HCEC 1CT (cell line): ENCODE data around the gene PRR18.

Experiments used
- DNase-seq: peaks from one replicate; pipeline ENCODE4 v3.0.0-alpha.2; 2017

PRR18 gene

DNA sequence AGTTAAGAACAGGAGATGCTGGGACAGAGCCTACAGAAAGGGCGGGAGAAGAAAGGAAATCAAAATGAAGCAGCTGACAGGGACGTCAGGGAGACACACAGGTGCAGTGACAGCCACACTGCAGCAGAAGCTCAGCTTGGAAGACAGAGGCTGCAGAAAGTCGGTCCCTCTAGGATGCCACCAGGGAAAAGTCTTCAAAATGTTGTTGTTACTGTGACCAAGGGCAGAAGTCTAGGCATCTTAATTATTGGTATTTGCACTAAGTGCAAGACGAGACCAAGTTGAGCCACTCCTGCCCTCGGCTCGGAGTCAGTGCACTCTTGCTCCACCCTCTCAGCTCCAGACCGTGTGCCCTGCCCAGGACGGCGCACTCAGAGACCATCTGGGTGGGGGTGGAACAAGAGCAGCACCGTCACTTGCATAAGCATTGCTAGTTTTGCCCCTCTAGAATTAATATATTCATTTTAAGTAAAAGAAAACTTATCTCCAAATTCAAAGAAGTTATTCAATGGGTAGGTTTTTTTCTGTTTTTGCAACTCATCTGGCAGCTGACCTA, 2.6 kb downstream of the PRR18 start:
- DNase-seq = no peak

DNA sequence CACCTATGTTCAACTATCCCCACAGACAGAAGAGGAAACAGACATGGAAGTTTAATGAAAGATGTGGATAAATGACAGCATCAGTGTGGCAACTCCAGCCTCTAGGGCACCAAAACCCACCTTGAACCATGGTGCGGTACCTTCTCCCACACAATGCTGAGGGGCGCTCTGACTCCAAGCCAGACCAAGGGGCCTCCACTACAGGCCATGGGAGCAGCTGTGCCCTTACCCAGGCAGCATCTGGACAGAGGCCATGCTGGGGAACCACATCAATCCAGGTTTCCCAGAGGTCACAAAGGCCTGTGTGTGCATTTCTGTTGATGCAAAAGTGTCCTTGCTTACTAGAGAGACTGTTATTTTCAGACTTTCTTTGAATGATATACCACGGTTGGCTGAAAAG, 4.1 kb downstream of the PRR18 start:
- no peak for DNase-seq

DNA sequence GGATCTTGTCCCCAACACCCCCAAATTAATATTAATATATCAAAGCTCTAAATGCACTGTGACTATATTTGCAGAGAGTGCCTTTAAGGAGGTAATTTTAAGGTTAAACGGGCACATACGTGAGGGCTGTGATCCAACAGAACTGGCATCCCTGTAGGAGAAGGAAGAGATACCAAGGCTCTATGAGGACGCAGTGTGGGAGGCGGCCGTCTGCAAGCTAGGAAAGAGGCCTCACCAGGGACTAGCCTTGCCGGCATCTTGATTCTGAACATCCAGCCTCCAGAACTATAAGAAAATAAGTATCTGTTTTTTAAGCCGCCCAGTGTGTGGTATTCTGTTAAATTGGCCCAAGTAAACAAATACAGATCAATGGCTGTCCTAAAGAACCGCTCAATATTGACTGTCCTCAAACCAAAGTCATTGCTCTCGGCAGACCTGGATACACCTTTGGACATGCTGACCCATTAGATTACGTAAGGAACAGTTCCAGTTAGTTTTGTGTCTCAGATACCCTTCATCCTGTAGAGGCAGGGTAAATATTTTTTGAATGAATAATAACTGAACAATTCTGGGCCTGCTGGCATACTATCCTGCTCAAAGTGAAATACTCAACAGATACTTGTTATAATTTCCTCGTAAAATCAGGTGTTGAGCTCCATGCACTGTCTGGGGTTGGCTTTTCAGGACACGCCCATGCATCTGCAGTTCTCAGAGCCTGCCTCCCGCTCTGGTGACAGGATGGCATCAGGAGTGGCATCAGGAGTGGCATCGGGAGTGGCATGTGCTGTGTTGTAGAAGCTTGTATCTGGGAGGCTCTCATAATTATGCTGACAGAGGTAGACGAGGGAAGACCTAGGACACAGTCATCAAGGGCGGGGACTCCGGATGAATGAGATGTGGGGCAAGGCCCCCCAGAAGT, 6.3 kb downstream of the PRR18 start:
- DNase-seq = no peak

DNA sequence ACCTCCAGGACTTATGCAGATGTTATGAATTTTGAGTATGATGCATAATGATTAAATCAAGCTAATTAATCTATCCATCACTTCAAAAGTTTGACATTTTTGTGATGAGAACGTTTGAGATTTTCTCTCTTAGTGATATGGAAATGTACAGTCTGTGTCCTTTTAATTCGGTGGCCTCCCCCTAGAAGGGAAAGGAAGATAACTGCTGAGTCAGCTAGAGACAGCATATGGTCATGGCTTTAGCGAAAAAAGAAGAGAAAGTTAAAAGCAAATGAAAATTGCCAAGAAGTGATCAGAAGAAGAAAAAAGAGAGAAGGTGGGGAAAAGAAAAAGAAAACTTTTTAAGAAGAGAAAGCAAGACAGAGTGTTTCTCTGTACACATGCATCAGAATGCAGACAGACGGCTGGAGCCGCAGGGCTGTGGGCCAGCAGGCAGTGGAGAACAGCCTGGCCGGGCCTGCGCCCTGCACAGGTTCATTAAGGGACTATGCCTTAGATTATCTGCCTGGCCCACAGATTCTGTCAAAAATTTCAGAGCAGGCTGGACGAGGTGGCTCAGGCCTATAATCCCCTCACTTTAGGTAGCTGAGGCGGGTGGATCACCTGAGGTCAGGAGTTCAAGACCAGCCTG, 7.7 kb downstream of the PRR18 start:
- no peak for DNase-seq

DNA sequence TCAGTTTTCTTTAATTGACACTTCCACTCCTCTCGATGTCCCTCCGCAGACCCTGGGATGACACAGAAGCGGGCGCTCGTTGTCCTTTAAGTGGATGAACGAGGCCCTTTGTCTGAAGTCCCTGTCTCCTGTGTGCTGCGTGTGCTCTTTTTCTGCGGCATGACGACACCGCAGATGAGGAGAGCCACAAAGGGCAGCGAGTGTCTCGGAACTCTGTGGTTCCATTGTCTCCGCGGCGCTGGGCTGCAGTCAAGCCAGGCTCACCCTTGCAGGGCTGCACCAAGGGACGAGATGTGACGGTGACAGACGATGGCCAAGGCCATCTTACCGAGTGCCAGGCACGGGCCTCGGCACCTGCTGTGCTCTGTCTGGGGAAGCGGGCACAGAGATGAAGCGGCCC, 10.6 kb downstream of the PRR18 start:
- no peak for DNase-seq

DNA sequence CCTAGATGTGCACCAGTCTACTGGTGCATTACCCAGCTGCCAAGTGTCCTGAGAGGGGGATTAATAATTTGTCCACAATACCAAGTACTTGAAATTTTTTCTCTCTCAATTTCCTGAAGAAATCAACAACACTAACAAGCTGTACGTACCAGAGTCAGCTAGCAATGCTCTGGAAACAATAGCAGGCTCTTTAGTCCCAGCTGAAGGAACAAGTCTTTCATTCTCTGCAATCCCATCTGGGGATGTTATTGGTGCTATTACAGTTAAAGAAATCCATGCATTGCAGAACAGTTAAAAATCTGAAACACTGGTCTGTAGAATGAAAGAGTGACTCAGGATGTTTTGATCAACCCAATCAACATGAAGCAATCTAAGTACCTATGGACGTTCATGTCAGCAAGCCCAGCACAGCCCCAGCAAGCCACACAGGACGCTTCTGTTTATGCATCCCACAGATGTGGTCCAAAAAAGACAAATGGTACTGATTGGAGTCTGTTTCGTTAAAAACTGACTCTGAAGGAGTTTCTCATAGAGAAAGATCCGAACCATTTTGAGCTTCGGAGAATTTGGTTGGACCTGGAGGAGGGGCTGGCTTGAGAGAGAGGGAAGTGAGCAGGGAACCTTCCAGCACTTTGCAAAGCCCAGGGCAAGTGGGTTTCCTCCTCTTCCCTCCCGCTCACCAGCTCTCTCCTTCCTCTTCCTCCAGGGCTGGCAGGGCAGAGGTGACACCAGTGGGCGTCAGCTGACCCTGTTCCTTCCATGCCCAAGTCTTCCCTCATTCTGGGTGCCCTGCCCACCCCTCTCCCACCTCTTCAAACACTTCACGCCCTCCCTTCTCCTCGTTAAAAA, 11.9 kb downstream of the PRR18 start:
- DNase-seq = no peak

DNA sequence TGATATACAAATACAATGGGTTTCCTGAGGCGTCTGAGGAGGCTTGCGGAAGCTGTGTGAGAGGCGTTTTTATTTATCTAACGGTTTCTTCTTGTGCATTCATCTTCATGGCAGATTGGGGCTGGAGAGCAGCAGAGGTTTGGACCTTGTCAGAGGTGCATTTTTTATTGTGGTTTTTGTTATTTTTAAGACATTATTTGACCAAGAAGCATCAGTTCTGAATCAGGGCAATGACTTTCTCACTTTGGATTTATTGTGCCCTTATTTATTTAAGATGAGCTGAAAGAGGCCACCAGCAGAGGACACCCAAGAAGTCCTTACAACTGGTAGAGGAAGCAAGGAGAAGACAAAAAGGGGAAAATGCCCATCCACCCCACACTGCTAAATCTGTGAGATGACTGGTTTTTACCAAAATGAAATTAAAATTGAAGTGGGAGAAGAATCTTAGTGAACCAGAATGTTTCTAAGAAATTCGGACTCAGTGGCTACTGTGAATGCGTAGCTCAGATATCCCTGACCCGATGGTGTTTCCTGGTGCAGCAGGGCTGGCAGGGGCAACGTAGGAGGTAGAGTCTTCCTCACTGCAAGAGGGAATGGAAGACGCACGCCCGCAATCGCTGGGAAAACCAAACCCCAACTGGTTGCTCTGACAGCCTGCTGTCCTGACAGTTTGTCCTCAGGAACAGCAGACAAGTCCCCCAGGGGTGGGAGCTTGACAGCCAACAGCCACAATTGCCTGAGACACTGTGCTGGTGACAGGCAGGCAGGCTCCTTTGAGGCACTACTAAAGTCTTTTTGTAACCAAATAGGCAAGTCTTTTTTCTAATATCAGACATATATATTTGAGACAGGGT, 14.2 kb downstream of the PRR18 start:
- no peak for DNase-seq

DNA sequence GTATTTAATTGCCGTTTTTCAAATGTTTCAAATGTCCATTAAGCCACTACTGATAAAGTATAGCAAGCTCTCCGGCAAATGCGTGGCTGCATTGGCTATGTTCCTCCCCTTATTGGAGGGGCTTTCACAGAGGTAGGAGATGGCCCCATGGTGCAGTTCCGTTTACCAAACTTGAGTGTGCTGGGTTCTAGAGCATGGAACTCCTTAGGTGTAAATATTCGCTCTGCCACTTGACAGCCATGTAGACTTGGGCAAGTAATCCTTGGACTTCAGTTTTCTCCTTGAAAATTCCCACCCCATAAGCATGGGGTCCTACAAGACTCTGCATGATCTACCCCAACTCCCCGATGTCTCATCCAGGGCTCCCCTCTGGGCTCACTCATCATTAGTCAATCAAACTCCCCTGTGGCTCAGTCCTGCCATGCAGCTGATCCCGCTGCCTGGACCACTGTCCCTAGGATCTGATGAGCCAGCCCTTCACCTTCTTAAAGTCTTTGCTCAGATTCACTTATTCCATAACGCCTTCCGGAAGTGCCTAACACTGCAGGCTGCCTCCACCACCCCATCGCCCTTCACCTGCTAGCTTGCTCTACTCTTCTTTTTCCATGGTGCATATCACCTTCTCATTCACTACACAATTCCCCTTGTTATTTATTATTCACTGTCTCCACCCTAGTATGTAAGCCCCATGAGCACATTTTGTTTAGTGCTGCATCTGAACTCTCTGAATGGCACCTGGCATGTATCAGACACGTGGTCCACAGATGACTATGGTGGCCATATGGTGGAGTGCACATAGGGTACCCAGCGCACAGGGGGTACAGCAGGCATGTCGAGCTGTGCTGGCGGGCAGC, 18.8 kb downstream of the PRR18 start:
- DNase-seq = no peak

DNA sequence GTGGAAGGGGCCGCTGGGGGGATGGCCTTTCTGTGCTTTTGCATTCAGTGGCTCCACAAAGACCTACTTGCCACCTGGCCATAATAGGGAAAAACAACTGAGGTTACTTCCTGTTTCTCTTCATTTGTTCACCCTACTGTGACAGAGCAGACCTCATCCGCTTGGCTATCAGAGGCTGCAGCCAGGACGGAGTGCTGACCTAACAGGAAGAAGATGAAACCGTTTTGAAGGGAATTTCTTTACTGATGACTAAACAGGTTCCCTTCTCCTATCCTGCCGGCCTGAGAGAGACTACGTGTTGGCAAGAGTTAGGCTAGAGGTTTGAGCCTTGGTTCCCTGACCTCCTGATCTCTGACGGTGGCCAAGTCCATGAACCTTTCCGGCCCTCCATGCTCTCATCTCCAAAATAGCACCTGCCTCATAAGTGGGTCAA, 21.3 kb downstream of the PRR18 start:
- DNase-seq = no peak

DNA sequence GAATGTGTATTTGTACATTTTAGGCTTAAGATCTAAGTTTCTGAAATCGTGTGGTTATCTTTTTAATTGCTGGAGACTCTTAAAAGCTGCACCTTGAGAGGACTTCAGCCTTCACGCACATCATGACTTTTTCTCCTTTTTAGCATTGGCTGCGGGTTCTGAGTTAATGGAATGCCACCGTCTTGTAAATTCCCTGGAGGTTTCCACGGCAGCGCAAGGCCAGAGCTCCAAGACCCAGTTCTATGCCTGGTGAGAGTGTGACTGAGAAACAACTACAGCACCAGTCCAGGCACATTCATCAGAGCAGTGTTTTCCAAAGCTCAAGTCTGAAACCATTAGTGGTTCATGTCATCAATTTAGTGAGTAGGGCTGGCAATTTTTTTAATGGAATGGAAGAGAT, 23.0 kb downstream of the PRR18 start:
- no peak for DNase-seq

DNA sequence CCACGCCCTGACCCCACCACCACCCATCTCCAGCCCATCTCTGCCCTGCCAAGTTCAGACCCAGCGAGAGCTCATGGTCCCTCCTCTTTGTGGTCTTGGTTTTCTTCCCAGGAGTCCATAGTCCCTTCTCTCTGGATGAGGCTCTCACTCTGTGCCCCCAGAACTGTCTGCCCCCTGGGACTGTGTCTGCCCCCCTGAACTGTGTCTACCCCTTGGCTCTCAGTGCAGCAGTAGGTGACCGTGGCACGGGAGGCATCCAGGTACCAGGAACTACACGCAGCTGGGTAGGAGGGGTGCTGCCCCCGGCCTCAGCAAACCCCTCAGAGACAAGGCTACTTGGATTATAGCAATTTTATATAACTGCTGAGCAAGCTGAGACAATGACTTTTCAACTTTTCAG, 23.6 kb downstream of the PRR18 start:
- DNase-seq = no peak

DNA sequence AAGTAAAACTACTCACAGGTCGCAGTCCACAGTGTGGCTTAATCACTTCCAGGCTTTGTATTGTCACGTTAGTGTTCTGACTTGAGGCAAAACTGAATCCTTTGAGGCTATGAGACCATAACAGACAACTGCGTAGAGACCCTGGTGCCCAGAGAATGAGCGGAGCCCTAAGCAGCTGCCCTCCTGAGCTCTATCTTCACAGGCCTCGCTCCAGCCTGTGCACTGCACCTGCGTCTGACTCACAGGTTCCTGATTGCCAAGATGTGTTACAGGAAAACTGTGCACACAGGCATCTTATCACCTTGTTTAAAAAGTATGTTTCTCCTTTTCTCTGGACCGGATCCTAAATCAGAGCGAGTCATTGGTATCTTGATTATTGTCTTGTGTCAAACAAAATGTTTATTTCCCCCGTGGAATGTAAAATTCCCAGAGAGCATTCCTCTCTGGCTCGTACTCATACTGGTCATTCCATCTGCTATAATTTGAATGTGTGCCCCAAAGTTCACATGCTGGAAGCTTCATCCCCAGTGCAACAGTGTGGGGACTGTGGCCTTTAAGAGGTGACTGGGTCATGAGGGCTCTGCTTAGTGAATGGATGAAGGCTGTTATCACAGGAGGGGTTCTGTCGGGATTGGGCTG, 25.7 kb downstream of the PRR18 start:
- DNase-seq = no peak

DNA sequence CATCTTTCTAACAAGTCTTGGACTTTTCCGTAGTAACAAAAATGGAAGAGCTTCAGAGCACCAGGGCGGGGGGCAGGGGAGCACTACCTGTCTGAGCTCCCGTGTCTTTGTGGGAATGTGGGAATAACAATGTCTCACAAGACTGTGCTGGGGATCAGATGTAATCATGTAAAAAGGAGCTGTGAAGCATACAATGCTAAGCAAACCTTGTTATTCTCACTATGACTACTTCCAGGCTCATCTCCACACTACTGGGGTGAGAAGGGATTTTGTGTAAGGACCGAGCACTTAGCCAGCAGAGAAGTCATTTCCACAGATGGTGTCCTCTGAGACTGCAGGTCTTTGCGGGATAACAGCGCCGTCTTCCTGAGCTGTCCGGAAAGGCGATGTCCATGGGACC, 27.1 kb downstream of the PRR18 start:
- DNase-seq = no peak

DNA sequence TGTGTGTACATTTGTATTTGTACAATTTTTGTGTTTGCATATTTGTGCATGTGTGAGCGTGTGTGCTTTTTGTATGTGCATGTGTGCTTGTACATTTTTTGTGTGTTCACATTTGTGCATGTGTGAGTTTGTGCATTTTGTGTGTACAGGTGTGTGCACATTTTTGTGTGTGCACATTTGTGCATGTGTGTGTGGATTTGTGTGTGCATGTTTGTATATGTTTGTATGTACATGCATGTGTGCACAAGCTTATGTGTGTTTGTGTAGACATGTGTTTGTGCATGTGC, 28.9 kb downstream of the PRR18 start:
- no peak for DNase-seq

DNA sequence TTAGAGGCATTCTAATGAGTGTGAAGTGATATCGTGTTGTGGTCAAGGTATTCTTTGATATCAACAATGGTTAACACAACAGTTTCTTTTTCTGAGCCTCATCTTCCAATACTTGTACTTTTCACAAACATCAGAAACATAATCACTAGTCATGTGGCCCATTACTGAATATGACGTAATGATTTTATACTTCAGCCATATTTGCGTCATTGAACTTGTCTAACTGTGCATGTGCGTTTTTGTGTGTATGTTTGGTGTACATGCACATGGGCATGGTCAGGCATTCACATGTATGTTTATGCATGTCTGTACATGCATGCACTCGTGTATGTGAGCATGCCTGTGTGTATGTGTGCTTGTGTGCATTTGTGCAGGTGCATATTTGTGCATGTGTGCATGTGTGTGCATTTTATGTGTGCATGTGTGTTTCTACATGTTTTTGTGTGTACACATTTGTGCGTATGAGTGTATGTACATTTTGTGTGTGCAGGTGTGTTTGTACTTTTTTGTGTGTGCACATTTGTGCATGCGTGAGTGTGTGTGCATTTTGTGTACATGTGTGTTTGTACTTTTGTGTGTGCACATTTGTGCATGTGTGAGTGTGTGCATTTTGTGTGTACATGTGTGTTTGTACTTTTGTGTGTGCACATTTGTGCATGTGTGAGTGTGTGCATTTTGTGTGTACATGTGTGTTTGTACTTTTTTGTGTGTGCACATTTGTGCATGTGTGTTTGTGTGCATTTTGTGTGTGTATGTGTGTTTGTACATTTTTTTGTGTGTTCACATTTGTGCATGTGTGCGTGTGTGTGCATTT, 29.4 kb downstream of the PRR18 start:
- DNase-seq = no peak

DNA sequence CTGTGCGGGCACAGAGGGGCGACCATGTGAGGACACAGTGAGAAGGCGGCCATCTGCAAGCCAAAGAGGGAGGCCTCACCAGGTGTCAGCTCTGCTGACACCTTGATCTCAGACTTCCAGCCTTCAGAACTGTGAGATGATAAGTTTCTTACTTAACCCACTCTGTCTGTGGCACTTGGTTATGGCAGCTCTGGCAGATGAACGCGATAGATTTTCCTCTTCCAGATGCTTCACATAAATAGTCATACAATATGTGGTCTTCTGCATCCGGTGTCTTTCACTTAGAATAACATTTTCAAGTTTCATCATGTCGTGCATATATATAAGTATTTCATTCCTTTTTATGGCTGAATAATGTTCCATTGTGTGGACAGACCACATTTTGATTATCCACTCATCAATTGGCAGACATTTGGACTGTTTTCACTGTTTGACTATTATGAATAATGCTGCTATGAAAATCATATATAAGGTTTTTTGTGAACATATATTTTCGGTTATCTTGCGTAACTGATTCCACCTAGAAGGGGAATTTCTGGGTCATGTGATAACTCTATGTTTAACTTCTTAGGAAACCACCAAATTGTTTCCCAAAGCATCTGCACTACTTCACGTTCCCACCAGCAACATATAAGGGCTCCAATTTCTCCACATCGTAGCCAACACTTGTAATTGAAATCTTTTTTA, 30.2 kb downstream of the PRR18 start:
- DNase-seq = no peak

DNA sequence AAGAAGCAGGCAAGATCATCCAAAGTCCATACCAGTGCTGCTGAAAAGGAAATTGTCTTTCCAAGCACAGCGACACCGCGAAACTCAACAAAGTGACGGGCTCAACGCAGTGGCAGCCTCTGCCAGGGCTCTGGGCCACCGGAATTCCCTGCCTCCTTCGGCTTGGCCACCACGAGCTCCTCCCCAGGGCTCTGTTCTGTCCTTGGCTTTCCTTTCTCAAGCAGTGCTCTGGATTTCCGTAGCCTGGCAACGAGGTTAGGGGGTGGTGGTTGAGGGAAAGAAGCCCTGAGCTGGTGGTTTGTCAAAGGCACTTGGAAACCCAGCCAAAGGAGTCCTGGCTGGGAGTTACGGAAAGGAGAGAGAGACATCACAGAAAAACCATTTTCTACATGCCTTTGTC, 31.2 kb downstream of the PRR18 start:
- no peak for DNase-seq

DNA sequence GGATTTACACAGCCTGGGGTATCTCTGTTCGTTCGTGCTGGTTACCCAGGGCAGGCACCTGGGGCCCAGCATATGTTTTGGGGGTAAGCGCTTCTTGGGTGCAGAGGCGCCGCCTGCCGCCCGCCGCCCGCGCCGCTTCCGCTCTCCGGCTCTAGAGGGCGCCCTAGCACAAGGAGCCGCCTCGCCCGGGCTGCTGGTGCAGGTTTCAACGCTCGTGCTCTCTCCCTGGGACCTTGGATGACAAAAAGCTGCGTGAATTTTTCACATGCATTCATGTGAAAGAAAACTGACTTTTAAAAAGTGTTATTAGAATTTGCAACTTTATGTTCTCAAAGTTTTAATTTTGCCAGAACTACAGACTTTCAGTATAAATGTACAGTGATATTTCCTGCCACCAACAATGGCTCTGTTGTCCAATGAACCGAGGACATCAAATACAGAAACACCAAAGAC, 32.5 kb downstream of the PRR18 start:
- peak; percentile 42 for DNase-seq

DNA sequence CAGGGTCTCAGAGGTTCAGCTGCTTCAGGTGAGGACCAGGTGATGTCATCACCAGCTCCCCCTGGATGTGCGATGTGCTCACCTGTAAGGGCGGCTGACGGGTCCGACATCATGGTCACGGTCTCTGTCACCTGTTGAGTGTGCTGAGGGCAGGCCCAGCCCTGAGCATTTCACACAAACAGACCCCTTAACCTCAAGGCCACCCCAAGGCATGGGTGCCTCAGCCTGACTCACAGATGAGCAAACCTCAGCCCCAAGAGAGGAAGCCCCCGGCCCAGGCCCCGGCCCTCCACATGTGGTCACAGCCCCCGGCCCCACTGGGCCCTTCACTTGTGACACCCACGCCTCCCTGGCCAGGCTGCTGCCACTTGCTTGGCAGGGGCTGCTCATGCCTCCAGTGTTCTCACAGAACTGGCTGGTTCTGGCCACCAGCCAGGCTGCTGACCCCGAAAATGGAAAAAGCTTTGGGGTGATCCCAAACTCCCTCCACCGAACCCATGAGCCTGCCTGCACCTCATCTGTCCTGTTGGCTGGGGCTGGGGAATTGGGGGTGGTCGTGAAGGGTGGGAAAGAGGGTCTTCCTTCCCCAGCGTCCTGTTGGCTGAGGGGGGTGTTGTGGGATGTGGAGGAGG, 33.3 kb downstream of the PRR18 start:
- no peak for DNase-seq
